DND-41 (cell line): Measurements from ENCODE around the gene CSF3.

ENCODE experiments used
- ATAC-seq: fragments of 200-7000 bp; cut with Tn5 transposase; 3 replicates; pipeline ENCODE4 v1.9.1; 2021; ENCODE audit warnings: low read depth; ENCODE audit not compliant: insufficient read depth
- DNase-seq: peaks from one replicate; pipeline ENCODE4 v3.0.0-alpha.2; 2020
- H2AFZ ChIP-seq: 2 replicates; pipeline ENCODE4 v1.6.0; 2012; ENCODE audit warnings: low read depth, low read length
- H3K27ac ChIP-seq: 2 replicates; pipeline ENCODE4 v1.5.1; 2012; ENCODE audit warnings: low read length, inconsistent platforms
- H3K27me3 ChIP-seq: fragments of 200-600 bp; sonication (generic); 2 replicates; pipeline ENCODE4 v1.6.0; 2012; ENCODE audit warnings: low read length, mild to moderate bottlenecking, inconsistent platforms; ENCODE audit not compliant: insufficient read depth, poor library complexity
- H3K36me3 ChIP-seq: 2 replicates; pipeline ENCODE4 v1.5.1; 2012; ENCODE audit warnings: low read length, inconsistent platforms; ENCODE audit not compliant: insufficient read depth
- H3K4me1 ChIP-seq: 2 replicates; pipeline ENCODE4 v1.5.1; 2012; ENCODE audit warnings: mild to moderate bottlenecking, low read length; ENCODE audit not compliant: insufficient read depth
- H3K4me2 ChIP-seq: 2 replicates; pipeline ENCODE4 v1.6.0; 2012; ENCODE audit warnings: mild to moderate bottlenecking, moderate library complexity, low read length, inconsistent platforms; ENCODE audit not compliant: insufficient read depth
- H3K4me3 ChIP-seq, 2 experiments: fragments of 200-600 bp in 1 of 2; shearing (Covaris generic) in 1 of 2; 2 replicates each; pipeline ENCODE4 v1.5.1; 2012 to 2016; ENCODE audit warnings: inconsistent platforms in 2 of 2, low read length in 2 of 2, mild to moderate bottlenecking in 2 of 2, low read depth in 1 of 2, moderate library complexity in 1 of 2
- H3K79me2 ChIP-seq: 2 replicates; pipeline ENCODE4 v1.6.0; 2012; ENCODE audit warnings: low read length, inconsistent platforms; ENCODE audit not compliant: insufficient read depth
- H3K9ac ChIP-seq: 2 replicates; pipeline ENCODE4 v1.6.0; 2012; ENCODE audit warnings: low read depth, mild to moderate bottlenecking, inconsistent platforms, low read length, moderate library complexity
- H3K9me3 ChIP-seq: 2 replicates; pipeline ENCODE4 v1.5.1; 2012; ENCODE audit warnings: low read length, moderate library complexity, mild to moderate bottlenecking, inconsistent platforms; ENCODE audit not compliant: insufficient read depth, severe bottlenecking
- H4K20me1 ChIP-seq: 2 replicates; pipeline ENCODE4 v1.6.0; 2012; ENCODE audit warnings: low read length; ENCODE audit not compliant: insufficient read depth
- CTCF ChIP-seq: IDR thresholded peaks from 2 replicates; pipeline ENCODE4 v1.5.1; 2012; ENCODE audit warnings: borderline replicate concordance, low read length, moderate library complexity, mild to moderate bottlenecking; ENCODE audit not compliant: poor library complexity, severe bottlenecking; ENCODE audit errors: extremely low read depth
- EZH2 ChIP-seq: IDR thresholded peaks from 3 replicates; pipeline ENCODE4 v1.6.1; 2012; ENCODE audit warnings: borderline replicate concordance, low read depth, mild to moderate bottlenecking, moderate library complexity, low read length, inconsistent platforms; ENCODE audit not compliant: severe bottlenecking

CSF3 gene

GRCh38 chr17:39979016-39979670 is 36.1 kb upstream of the CSF3 start:
- H4K20me1 ChIP-seq, result peaks cover 14% of the 10 kb centered on the region
- TF ChIP-seq CTCF (no peak), EZH2 (no peak)
- peak overlapping the region; percentile 66; the same call in 1 of the 2 replicates for H3K9ac ChIP-seq
- H3K9me3 ChIP-seq, result no peaks in the 10 kb centered on the region
- peaks cover 32% of the 10 kb centered on the region for H3K79me2 ChIP-seq
- peak overlapping the region; percentile 94 for H2AFZ ChIP-seq
- H3K27me3 ChIP-seq, result no peaks in the 10 kb centered on the region
- H3K4me3 ChIP-seq, result peak overlapping the region in 1 of 2 experiments; percentile 67; a peak in 2 of 4 replicates
- H3K27ac ChIP-seq, result no peak overlapping the region
- peaks cover 6% of the 10 kb centered on the region for H3K36me3 ChIP-seq
- ATAC-seq (no peak), DNase-seq (no peak)
- H3K4me1 ChIP-seq, result peaks cover 37% of the 10 kb centered on the region
- peak overlapping the region; percentile 93 for H3K4me2 ChIP-seq

GRCh38 chr17:39979893-39980350 is 35.3 kb upstream of the CSF3 start:
- Histone ChIP-seq H3K4me3 (peak overlapping the region; percentile 39 to 67), H3K36me3 (peaks cover 14% of the 10 kb centered on the region), H3K79me2 (peaks cover 39% of the 10 kb centered on the region), H3K27ac (peak overlapping the region; percentile 83), H3K4me1 (peaks cover 42% of the 10 kb centered on the region), H3K27me3 (no peaks in the 10 kb centered on the region), H2AFZ (peak overlapping the region; percentile 94), H3K9me3 (no peaks in the 10 kb centered on the region), H4K20me1 (peaks cover 21% of the 10 kb centered on the region), H3K4me2 (peak overlapping the region; percentile 93), H3K9ac (peak overlapping the region; percentile 66)
- ATAC-seq, result peak; percentile 39
- TF ChIP-seq CTCF (peak; percentile 55), EZH2 (no peak)
- peak; percentile 56 for DNase-seq

- TF ChIP-seq CTCF, result peak; percentile 93
- no peak for TF ChIP-seq EZH2
- peak; percentile 99 for DNase-seq
- peak; percentile 90 for ATAC-seq
- H3K4me3 ChIP-seq, result peak within 1 kb of the TSS; percentile 64 to 87
- H3K27me3 ChIP-seq, result no peaks in the 10 kb centered on the region
- H3K4me2 ChIP-seq, result peak within 1 kb of the TSS; percentile 93
- H2AFZ ChIP-seq, result peak within 1 kb of the TSS; percentile 94
- H3K9ac ChIP-seq, result peak within 1 kb of the TSS; percentile 83
- no peaks in the 10 kb centered on the region for H3K9me3 ChIP-seq
- H3K4me1 ChIP-seq, result peaks cover 42% of the 10 kb centered on the region
- peaks cover 21% of the 10 kb centered on the region for H4K20me1 ChIP-seq
- peaks cover 44% of the 10 kb centered on the region for H3K79me2 ChIP-seq
- peaks cover 21% of the 10 kb centered on the region for H3K36me3 ChIP-seq
- H3K27ac ChIP-seq, result peak within 1 kb of the TSS; percentile 83
These were observed 34.7 kb upstream of the CSF3 start, which contains the start of gene PSMD3 for GRCh38 chr17:39980351-39981206. TSS of gene PSMD3 (plus strand) at chr17:39980807. CDS start at chr17:39980971, 164 bp downstream.
